ENCODE results near the gene RAB11FIP4.

DNA sequence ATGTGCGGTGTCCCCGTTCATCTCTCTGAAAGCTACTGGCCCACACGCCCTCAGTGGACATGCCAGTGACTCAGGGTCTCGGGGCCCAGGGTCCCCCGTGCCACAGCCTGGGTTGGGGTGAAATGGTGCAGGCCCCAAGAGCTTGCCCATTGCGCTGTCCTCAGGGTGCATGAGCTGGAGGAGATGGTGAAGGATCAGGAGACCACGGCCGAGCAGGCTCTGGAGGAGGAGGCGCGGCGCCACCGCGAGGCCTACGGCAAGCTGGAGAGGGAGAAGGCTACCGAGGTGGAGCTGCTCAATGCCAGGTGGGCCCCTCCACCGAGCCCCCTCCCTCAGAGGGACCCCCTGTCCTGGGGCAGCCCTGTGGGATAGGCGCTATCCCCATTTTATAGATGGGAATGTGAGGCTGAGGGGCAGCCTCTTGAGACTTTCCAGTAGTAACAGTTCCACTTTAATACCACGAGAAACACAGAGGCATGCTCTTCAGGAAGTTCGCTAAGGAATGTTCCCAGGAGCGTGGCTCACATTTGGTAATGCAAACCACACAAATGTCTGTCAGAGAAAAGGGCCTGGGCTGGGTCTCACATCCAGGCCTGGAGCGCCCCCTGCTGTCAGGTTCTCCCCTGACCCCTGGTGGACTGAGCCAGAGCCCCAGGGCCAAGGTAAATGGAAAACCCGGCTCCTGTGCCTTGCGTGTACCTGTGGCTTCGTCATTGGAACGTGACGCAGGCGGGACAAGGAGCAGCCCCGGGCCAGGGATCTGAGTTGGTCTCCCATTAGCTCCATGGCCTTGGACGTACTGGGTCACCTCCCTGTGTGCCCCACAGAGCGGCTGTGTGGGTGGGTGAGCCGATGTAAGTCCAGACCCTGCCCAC, 133.7 kb downstream of the RAB11FIP4 start:
- TF ChIP-seq, protein P1, sequence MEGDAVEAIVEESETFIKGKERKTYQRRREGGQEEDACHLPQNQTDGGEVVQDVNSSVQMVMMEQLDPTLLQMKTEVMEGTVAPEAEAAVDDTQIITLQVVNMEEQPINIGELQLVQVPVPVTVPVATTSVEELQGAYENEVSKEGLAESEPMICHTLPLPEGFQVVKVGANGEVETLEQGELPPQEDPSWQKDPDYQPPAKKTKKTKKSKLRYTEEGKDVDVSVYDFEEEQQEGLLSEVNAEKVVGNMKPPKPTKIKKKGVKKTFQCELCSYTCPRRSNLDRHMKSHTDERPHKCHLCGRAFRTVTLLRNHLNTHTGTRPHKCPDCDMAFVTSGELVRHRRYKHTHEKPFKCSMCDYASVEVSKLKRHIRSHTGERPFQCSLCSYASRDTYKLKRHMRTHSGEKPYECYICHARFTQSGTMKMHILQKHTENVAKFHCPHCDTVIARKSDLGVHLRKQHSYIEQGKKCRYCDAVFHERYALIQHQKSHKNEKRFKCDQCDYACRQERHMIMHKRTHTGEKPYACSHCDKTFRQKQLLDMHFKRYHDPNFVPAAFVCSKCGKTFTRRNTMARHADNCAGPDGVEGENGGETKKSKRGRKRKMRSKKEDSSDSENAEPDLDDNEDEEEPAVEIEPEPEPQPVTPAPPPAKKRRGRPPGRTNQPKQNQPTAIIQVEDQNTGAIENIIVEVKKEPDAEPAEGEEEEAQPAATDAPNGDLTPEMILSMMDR (IDR thresholded peaks at IDR 0.05): peak; percentile 92
- TF ChIP-seq EZH2 (IDR thresholded peaks at IDR 0.05) (no peak), EZH2phosphoT487 (IDR thresholded peaks at IDR 0.05) (no peak)

Measured in neural progenitor cell (in vitro differentiated cells).